Natural killer cell (primary cell): ENCODE data around the gene RGPD3. TPM values are rescaled to one million over a fixed set of nuclear protein-coding genes. Genes with fewer than 3 reads are reported as not detected.
"Not testable (repeated sequence)": the region's sequence is repeated elsewhere in the genome, so short reads cannot be mapped to it uniquely, and the experiment has no call there.

Source experiments
- ATAC-seq, 3 donors: fragments of 150-1000 bp in 2 of 3; fragments of 200-7000 bp in 1 of 3; cut with Tn5 transposase; 1 replicate in 1 of 3; 2 replicates in 2 of 3; pipeline ENCODE4 v1.10.0; 2021; ENCODE audit warnings: mild to moderate bottlenecking in 2 of 3, moderate library complexity in 2 of 3
- DNase-seq, 2 donors: peaks; one replicate each; pipeline versions ENCODE4 v3.0.0 to v3.0.0-alpha.2; 2013 to 2021; ENCODE audit warnings: mixed read lengths in 1 of 2
- H3K27ac ChIP-seq: one replicate; pipeline ENCODE4 v1.5.1; 2013; ENCODE audit warnings: mild to moderate bottlenecking, low read length
- H3K27me3 ChIP-seq: one replicate; pipeline ENCODE4 v1.6.1; 2013; ENCODE audit warnings: low read length; ENCODE audit not compliant: control insufficient read depth, insufficient read depth
- H3K36me3 ChIP-seq: one replicate; pipeline ENCODE4 v1.6.1; 2013; ENCODE audit warnings: low read length; ENCODE audit not compliant: control insufficient read depth, insufficient read depth
- H3K4me1 ChIP-seq: one replicate; pipeline ENCODE4 v1.6.1; 2013; ENCODE audit warnings: low read length; ENCODE audit not compliant: control insufficient read depth, insufficient read depth
- H3K4me3 ChIP-seq: one replicate; pipeline ENCODE4 v1.5.1; 2013; ENCODE audit warnings: low read length
- H3K9me3 ChIP-seq: one replicate; pipeline ENCODE4 v1.6.1; 2013; ENCODE audit warnings: low read length; ENCODE audit not compliant: control insufficient read depth, insufficient read depth
- H3K27ac Mint-ChIP-seq, 2 donors: one replicate each; pipeline ENCODE4 v1.8.0; 2022; ENCODE audit warnings: mild to moderate bottlenecking in 2 of 2, mixed read lengths in 2 of 2, moderate library complexity in 1 of 2
- H3K27me3 Mint-ChIP-seq, 2 donors: one replicate each; pipeline ENCODE4 v1.8.0; 2022; ENCODE audit warnings: low read depth in 2 of 2, mixed read lengths in 2 of 2
- H3K36me3 Mint-ChIP-seq: one replicate; pipeline ENCODE4 v1.8.0; 2022; ENCODE audit warnings: mixed read lengths
- H3K4me1 Mint-ChIP-seq, 2 donors: one replicate each; pipeline ENCODE4 v1.8.0; 2022; ENCODE audit warnings: mixed read lengths in 2 of 2
- H3K4me3 Mint-ChIP-seq: one replicate; pipeline ENCODE4 v1.8.0; 2022; ENCODE audit warnings: mild to moderate bottlenecking, moderate library complexity, mixed read lengths
- H3K9me3 Mint-ChIP-seq, 2 donors: one replicate each; pipeline ENCODE4 v1.8.0; 2022; ENCODE audit warnings: mixed read lengths in 2 of 2
- WGBS: methylation state at CpG from one replicate; pipeline ENCODE4 v1.1.7; 2013; ENCODE audit warnings: missing lambda C conversion rate; ENCODE audit not compliant: insufficient coverage; 5-methylcytosine and 5-hydroxymethylcytosine counted together
- intact Hi-C: fragments of 100-400 bp; cut with micrococcal nuclease; formaldehyde crosslinking; loops from one replicate; pipeline ENCODE4 v1.14.2; 2022
- total RNA-seq, 4 donors: library from RNA; stranded (reverse); fragments of 120-200 nt in 1 of 4; gene quantifications; one replicate each; pipeline versions ENCODE4 v1.2.3 to v1.2.4, GENCODE V29; 2013 to 2022
- TF ChIP-seq, protein P1 (sequence below): fragments of 200-600 bp; IDR thresholded peaks from one replicate; pipeline ENCODE4 v1.8.0; 2022; ENCODE audit warnings: antibody characterized with exemption

RGPD3 gene
- total RNA-seq: under 1 TPM in 2 of 3 donors, not detected in 1; 0.32 to 0.73 TPM
- 0.59 TPM for total RNA-seq (2013)

- ATAC-seq, H3K36me3 ChIP-seq, H3K27me3 Mint-ChIP-seq, intact Hi-C loops, H3K9me3 Mint-ChIP-seq, H3K36me3 Mint-ChIP-seq, DNase-seq, H3K4me3 Mint-ChIP-seq, H3K4me3 ChIP-seq, H3K27ac ChIP-seq, H3K4me1 Mint-ChIP-seq, H3K9me3 ChIP-seq, H3K4me1 ChIP-seq, H3K27me3 ChIP-seq, H3K27ac Mint-ChIP-seq: not testable (repeated sequence)
- 97% methylated on average over 45 of the region's 45 CpGs for WGBS
Observed at GRCh38 chr2:106468107-106468506, at the start of gene RGPD3. TSS of gene RGPD3 (minus strand) at chr2:106468413. CDS start at chr2:106468288, 125 bp downstream.

- no peak overlapping the region for H3K27ac ChIP-seq
- no peaks in the 10 kb centered on the region for H3K36me3 ChIP-seq
- no peak overlapping the region for H3K4me3 Mint-ChIP-seq
- no peak overlapping the region for H3K27ac Mint-ChIP-seq
- H3K4me3 ChIP-seq: no peak overlapping the region
- H3K9me3 Mint-ChIP-seq: no peaks in the 10 kb centered on the region
- ATAC-seq: no peak
- H3K9me3 ChIP-seq: no peaks in the 10 kb centered on the region
- peaks cover 0 to 6% of the 10 kb centered on the region in 2 donors for H3K27me3 Mint-ChIP-seq
- intact Hi-C loops: no loop called here
- H3K36me3 Mint-ChIP-seq: no peaks in the 10 kb centered on the region
- no peaks in the 10 kb centered on the region for H3K27me3 ChIP-seq
- H3K4me1 ChIP-seq: no peaks in the 10 kb centered on the region
- H3K4me1 Mint-ChIP-seq: no peaks in the 10 kb centered on the region
- 94% methylated on average over 11 of the region's 11 CpGs for WGBS
- TF ChIP-seq, protein P1, sequence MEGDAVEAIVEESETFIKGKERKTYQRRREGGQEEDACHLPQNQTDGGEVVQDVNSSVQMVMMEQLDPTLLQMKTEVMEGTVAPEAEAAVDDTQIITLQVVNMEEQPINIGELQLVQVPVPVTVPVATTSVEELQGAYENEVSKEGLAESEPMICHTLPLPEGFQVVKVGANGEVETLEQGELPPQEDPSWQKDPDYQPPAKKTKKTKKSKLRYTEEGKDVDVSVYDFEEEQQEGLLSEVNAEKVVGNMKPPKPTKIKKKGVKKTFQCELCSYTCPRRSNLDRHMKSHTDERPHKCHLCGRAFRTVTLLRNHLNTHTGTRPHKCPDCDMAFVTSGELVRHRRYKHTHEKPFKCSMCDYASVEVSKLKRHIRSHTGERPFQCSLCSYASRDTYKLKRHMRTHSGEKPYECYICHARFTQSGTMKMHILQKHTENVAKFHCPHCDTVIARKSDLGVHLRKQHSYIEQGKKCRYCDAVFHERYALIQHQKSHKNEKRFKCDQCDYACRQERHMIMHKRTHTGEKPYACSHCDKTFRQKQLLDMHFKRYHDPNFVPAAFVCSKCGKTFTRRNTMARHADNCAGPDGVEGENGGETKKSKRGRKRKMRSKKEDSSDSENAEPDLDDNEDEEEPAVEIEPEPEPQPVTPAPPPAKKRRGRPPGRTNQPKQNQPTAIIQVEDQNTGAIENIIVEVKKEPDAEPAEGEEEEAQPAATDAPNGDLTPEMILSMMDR: no peak
- no peak for DNase-seq
Observed at GRCh38 chr2:106517329-106517728, 49.1 kb upstream of the RGPD3 start.

- WGBS: no CpG with 5 or more reads among the region's 1 CpG
- no peak overlapping the region for H3K27ac Mint-ChIP-seq
Observed at GRCh38 chr2:106516864-106517263, 48.7 kb upstream of the RGPD3 start.

DNA sequence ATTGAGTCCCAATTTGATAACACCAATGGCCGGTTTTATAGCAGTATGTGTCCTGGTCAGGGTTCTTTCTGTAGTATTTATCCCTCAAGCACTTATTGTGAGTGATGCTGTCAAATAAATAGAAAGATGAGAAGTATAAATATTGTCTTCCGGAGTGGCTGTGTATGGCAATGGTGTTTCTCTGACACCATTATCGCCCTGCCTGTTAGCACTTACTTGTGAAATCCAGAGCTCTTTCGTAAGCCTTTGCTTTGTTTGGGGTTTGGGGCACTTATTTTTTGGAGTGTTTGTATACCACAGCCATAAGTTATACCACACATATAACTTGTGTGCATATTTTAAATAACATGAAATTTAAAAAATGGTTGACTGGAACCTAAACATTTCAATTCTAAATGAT is 48.2 kb upstream of the RGPD3 start:
- TF ChIP-seq, protein P1: no peak

More at GRCh38 chr2:106516864-106517263, 48.7 kb upstream of the RGPD3 start:
- Mint-ChIP-seq H3K27me3 (peaks cover 0 to 6% of the 10 kb centered on the region in 2 donors), H3K4me3 (no peak overlapping the region), H3K4me1 (no peaks in the 10 kb centered on the region), H3K9me3 (no peaks in the 10 kb centered on the region), H3K36me3 (no peaks in the 10 kb centered on the region)
- H3K9me3 ChIP-seq: no peaks in the 10 kb centered on the region
- H3K36me3 ChIP-seq: no peaks in the 10 kb centered on the region
- no peak for ATAC-seq
- no peak overlapping the region for H3K27ac ChIP-seq
- intact Hi-C loops: no loop called here
- TF ChIP-seq, protein P1: no peak
- H3K4me1 ChIP-seq: no peaks in the 10 kb centered on the region
- H3K27me3 ChIP-seq: no peaks in the 10 kb centered on the region
- no peak overlapping the region for H3K4me3 ChIP-seq
- DNase-seq: no peak

DNA sequence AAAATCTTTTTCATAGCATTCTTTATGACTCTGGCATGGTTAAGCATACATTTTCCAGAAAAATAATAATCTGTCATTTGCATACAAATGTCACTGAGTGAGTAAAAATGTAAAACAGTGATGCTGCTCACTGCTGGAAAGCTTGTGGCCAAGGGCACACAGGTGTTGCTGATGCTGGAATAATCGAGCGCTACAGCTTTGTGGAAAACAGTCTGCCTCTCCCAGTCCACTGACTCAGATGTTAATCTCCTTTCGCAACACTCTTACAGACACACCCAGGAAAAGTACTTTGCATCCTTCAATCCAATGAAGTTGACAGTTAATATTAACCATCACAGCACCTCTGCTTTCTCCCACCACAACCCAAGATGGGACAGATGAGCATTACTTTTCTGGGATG is 46.6 kb upstream of the RGPD3 start:
- H3K27me3 ChIP-seq, H3K4me3 Mint-ChIP-seq, H3K4me3 ChIP-seq, H3K27me3 Mint-ChIP-seq, H3K36me3 ChIP-seq, H3K27ac ChIP-seq, H3K4me1 Mint-ChIP-seq, DNase-seq, H3K4me1 ChIP-seq, H3K27ac Mint-ChIP-seq, ATAC-seq, H3K36me3 Mint-ChIP-seq, H3K9me3 ChIP-seq, intact Hi-C loops, H3K9me3 Mint-ChIP-seq: not testable (repeated sequence)
- 96% methylated on average over 3 of the region's 3 CpGs for WGBS

More for the DNA sequence above, 48.2 kb upstream of the RGPD3 start:
- Histone ChIP-seq H3K36me3 (no peaks in the 10 kb centered on the region), H3K27ac (no peak overlapping the region), H3K4me3 (no peak overlapping the region), H3K27me3 (no peaks in the 10 kb centered on the region), H3K9me3 (no peaks in the 10 kb centered on the region), H3K4me1 (no peaks in the 10 kb centered on the region)
- WGBS: 81% methylated on average over 4 of the region's 4 CpGs
- intact Hi-C loops: no loop called here
- ATAC-seq (no peak), DNase-seq (no peak)
- Mint-ChIP-seq H3K4me1 (no peaks in the 10 kb centered on the region), H3K27ac (no peak overlapping the region), H3K27me3 (peaks cover 0 to 6% of the 10 kb centered on the region in 2 donors), H3K36me3 (no peaks in the 10 kb centered on the region), H3K9me3 (no peaks in the 10 kb centered on the region), H3K4me3 (no peak overlapping the region)

GRCh38 chr2:106513391-106513790 is 45.2 kb upstream of the RGPD3 start:
- H3K27ac Mint-ChIP-seq, intact Hi-C loops, H3K4me3 ChIP-seq, H3K27me3 ChIP-seq, ATAC-seq, H3K9me3 Mint-ChIP-seq, DNase-seq, H3K27me3 Mint-ChIP-seq, H3K4me3 Mint-ChIP-seq, H3K4me1 ChIP-seq, H3K36me3 ChIP-seq, H3K4me1 Mint-ChIP-seq, H3K9me3 ChIP-seq, H3K27ac ChIP-seq, H3K36me3 Mint-ChIP-seq: not testable (repeated sequence)
- WGBS: 100% methylated on average over 1 of the region's 5 CpGs
